ENCODE data around the gene RCCD1. TPM values are rescaled to one million over a fixed set of nuclear protein-coding genes. Genes with fewer than 3 reads are reported as not detected.

The RCCD1 gene
- total RNA-seq, 1 experiment from 2014 or later = 38.5 TPM

- no peak for ATAC-seq
Observed at GRCh38 chr15:90991587-90992285, 37.1 kb downstream of the RCCD1 start.

More at GRCh38 chr15:90991587-90992285, 37.1 kb downstream of the RCCD1 start:
- Histone ChIP-seq H3K9me3 (ENCODE audit: control insufficient read depth in 1 of 2, insufficient read depth in 1 of 2, low read depth in 1 of 2, low read length in 2 of 2) (no peaks in the 10 kb centered on the region), H3K9me2 (ENCODE audit: insufficient read depth) (no peaks in the 10 kb centered on the region), H2AFZ (ENCODE audit: low read depth, low read length, poor library complexity, severe bottlenecking) (no peak overlapping the region), H3K9ac (ENCODE audit: low read length) (no peak overlapping the region), H3K4me3 (replicated peaks in 1 of 2; ENCODE audit: low read depth in 1 of 2, low read length in 2 of 2) (no peak overlapping the region), H3K27me3 (ENCODE audit: insufficient read depth, low read length) (no peaks in the 10 kb centered on the region), H3K27ac (ENCODE audit: low read depth, low read length) (no peak overlapping the region), H4K20me1 (ENCODE audit: insufficient read depth) (no peaks in the 10 kb centered on the region), H3K79me2 (ENCODE audit: insufficient read depth, low read length) (peaks cover 96% of the 10 kb centered on the region), H3K4me1 (ENCODE audit: control insufficient read depth in 1 of 2, insufficient read depth in 2 of 2, low read length in 2 of 2) (peaks cover 7 to 19% of the 10 kb centered on the region in 2 experiments), H3K36me3 (ENCODE audit: control insufficient read depth in 1 of 2, insufficient read depth in 2 of 2, low read length in 2 of 2) (peaks cover 0 to 4% of the 10 kb centered on the region in 2 experiments; a peak in 2 of 4 replicates), H3K4me2 (ENCODE audit: low read length) (no peak overlapping the region)
- POLR2A ChIA-PET = no interaction called here
- RAD21 ChIA-PET (ENCODE audit: low non-redundant PET in 1 of 2, low total read pairs in 2 of 2, uncharacterized antibody in 2 of 2, unreplicated experiment in 2 of 2) = no interaction called here
- BruUV-seq (replicated peaks) = no TSS peak
- CTCF ChIA-PET = no interaction called here
- no peak for TF ChIP-seq YY1 (IDR thresholded peaks at IDR 0.05; ENCODE audit: extremely low read depth, insufficient replicate concordance, low read depth, low read length)
- TF ChIP-seq MAX (IDR thresholded peaks at IDR 0.05) = no peak
- no peak for TF ChIP-seq ATF3 (IDR thresholded peaks at IDR 0.05)
- no peak for TF ChIP-seq RAD21 (IDR thresholded peaks at IDR 0.05; ENCODE audit: low read depth)
- no peak for TF ChIP-seq ZNF274 (IDR thresholded peaks at IDR 0.05; ENCODE audit: low read depth, low read length)
- no peak for TF ChIP-seq CEBPB (IDR thresholded peaks at IDR 0.05; ENCODE audit: low read depth)
- no peak for TF ChIP-seq POLR2AphosphoS5 (IDR thresholded peaks at IDR 0.05; ENCODE audit: low read depth, low read length)
- TF ChIP-seq, protein P1, sequence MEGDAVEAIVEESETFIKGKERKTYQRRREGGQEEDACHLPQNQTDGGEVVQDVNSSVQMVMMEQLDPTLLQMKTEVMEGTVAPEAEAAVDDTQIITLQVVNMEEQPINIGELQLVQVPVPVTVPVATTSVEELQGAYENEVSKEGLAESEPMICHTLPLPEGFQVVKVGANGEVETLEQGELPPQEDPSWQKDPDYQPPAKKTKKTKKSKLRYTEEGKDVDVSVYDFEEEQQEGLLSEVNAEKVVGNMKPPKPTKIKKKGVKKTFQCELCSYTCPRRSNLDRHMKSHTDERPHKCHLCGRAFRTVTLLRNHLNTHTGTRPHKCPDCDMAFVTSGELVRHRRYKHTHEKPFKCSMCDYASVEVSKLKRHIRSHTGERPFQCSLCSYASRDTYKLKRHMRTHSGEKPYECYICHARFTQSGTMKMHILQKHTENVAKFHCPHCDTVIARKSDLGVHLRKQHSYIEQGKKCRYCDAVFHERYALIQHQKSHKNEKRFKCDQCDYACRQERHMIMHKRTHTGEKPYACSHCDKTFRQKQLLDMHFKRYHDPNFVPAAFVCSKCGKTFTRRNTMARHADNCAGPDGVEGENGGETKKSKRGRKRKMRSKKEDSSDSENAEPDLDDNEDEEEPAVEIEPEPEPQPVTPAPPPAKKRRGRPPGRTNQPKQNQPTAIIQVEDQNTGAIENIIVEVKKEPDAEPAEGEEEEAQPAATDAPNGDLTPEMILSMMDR (IDR thresholded peaks at IDR 0.05 in 2 of 3, conservative IDR thresholded peaks at IDR 0.05 in 1 of 3; ENCODE audit: borderline replicate concordance in 1 of 3, insufficient read depth in 1 of 3, low read depth in 2 of 3, low read length in 2 of 3) = no peak
- no peak for TF ChIP-seq ZFX (IDR thresholded peaks at IDR 0.05)
- DNase-seq (ENCODE audit: low read depth, low spot score) = no peak
- intact Hi-C loops (cut with micrococcal nuclease) = no loop called here
